GM10847 (cell line): ENCODE data around the gene SLC4A1.

Source experiments
- POLR2A ChIP-seq: IDR thresholded peaks from 2 replicates; pipeline ENCODE4 v1.6.1; 2011; ENCODE audit not compliant: insufficient read length; ENCODE audit errors: extremely low read depth

SLC4A1 gene

DNA sequence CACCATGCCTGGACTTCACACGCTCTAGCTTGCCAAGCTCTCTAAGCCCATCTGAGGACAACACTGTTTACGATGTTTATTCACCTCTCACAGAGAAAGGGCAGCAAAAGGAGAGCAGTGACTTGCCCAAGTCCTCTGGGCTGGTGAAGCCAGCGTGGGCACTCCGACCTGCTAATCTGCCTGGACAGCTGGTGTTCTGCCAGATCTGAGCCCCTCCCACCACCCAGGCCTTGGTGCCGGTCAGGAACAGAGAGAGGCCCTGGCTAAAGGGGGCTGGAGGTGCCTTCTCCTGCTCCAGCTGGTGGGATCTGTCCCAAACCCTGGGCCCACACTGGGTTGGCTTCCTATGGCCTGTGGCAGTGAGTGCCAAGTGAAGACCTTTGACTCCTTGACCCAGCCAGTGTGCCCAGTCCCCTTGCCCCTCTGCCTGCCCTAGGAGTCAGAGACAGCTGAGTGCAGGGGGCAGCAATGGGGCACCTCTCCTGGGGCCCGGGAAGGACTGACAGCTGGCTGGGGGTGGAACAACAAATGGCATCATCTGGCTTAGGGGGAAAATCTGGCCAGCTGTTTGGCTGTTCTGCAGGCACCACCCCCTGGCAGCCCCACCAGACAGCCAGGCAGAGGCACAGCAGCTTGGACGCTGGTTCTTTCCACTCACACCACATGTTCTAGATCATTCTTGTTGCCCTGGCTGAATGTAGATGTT lies 1.8 kb upstream of the SLC4A1 start:
- no peak for TF ChIP-seq POLR2A

DNA sequence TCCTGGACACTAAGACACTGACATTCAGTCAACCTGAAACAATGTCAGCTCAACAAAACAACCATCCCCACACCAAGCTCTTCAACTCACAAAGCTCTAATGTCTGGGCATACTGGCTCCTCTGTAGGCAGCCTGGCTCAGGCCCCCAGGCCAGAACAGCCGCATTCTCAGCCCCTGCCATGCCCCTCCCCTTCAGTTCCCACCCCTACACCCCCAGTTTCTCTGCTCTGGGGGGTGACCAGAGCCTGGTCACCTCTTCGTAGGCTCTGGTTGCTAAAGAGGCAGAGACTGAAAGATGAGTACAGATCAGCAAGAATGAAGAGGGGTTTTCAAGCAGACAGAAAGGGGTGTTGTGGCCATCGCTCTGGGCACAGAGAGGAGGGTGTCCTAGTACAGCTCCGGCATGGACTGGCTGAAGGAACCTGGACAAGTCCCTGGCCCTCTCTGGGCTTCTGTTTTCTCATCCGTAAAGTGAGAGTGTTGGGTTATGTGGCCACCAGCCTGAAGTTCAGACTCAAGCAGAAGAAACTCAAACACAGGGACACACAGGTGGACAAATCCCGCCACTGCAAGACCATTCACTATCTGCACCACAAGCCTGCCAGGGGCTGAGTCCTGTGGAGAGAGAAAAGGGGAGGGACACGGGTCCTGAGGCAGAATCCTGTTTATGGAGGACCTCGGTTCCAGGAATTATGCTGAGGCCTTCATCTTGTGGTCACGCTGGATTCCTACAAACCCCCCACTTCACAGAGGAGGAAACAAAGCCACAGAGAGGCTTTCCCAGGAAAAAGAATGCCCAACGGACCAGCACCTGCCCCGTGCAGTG lies 987 bp upstream of the SLC4A1 start:
- TF ChIP-seq POLR2A = no peak

DNA sequence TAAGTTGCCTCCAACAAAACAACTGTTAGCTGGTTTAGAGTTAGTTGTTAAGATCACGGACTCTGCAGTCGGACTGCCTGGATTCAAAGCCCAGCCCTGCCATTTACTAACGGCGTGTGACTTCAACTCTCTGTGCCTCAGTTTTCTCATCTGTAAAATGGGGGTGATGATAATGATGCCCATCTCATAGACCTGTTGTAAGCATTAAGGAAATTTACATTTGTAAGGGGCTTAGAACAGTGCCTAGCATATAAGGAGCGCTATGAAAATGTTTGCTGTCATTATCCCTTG lies 825 bp downstream of the SLC4A1 start:
- TF ChIP-seq POLR2A = no peak

DNA sequence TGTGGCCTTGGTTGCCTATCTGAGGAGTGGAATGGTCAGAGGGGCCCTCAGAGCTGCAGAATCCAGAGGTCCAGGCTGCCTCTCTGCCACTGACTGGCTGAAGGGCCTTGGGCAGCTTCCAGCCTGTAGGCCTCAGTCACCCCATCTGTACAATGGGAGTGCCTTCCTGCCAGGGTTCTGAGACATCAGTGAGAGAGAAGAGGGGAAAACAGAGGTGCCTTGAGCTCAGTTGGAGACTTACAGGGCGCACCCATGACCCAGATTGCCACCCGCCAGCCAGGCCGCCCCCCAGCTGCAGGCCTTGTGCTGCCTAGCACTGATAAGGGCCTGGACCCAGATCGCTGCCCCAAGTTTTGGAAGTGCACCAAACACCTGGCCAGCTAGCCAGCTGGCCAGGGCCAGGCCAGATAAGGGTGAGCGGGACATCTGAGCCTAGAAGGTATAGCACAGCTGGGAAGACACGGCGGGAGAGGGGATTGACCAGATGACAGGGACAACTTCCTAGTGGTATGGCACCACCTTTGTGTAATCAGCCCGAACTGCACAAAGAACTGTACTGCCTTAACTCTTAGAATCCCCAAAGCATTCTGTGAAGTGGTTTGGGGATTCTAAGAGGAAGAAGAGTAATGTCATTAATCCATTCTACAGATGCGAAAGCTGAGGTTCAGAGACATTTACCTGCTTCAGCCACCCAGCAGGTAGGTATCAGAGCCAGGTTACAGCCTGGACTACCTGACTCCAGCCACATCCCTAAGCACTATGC lies 1.4 kb downstream of the SLC4A1 start:
- no peak for TF ChIP-seq POLR2A

DNA sequence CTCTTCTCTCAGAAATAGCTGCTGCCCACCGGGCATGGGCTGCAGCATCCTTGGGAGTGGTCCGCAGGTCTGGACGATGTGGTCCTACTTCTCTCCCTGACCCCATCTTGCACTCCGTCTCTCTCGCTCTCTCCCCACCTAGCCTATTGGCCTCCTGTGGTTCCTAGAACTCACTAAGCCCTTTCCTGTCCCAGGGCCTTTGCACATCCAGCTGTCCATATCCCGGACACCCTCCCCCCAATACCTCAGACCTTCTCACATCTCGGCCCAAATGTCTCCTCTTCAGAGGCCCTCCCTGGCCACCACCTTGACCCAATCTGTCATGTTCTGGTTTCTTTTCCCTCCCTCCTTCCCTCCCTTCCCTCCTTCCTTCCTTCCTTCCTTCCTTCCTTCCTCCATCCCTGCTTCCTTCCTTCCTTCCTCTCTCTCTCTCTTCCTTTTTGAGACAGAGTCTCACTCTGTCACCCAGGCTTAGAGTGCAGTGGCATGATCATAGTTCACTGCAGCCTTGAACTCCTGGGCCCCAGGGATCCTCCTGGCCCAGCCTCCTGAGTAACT lies 4.5 kb downstream of the SLC4A1 start:
- no peak for TF ChIP-seq POLR2A

DNA sequence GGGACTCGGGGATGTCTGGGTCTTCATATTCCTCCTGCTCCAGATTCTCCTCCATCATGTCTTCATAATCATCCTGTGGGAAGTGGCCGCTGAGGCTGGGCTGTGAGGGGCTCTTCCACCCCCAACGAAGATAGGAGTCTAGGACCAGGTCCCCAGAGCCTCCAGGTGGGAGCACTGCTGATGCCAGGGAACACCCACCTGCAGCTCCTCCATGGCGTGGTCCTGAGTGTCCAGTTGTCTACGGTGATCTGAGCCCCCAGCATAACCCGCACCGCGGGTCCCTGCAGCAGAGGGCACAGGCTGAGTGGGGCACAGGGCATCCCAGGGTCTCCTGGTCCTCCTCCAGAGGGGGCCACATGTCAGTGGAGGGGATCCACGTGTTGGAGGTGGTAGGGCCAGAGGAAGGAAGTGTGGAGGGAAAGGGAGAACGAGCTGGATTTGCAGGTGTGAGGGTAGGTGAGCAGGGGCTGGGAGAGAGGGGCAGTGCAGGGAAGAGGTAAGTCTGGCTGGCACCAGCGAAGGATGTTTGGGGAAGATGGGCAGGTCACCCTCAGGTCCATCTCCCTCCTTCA lies 5.2 kb downstream of the SLC4A1 start:
- TF ChIP-seq POLR2A = no peak

DNA sequence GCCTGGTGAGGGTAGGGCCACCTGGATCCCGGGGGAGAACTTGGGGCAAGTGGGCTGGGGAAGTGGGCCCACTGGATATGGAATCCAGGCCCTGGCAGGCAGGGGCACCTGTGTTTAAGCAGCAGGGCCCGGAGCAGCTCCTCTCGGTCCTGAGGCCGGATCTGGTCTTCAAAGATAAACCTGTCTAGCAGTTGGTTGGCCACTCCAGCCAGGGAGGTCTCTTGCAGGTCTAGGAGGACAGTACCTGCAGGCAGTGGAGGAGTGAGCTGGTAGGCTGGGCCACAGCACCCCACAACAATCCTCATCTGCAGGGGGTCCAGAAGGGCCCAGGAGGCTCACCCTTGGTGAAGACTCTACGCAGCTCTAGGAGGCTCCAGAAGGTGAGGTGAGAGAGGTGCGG lies 7.6 kb downstream of the SLC4A1 start:
- TF ChIP-seq POLR2A = no peak

DNA sequence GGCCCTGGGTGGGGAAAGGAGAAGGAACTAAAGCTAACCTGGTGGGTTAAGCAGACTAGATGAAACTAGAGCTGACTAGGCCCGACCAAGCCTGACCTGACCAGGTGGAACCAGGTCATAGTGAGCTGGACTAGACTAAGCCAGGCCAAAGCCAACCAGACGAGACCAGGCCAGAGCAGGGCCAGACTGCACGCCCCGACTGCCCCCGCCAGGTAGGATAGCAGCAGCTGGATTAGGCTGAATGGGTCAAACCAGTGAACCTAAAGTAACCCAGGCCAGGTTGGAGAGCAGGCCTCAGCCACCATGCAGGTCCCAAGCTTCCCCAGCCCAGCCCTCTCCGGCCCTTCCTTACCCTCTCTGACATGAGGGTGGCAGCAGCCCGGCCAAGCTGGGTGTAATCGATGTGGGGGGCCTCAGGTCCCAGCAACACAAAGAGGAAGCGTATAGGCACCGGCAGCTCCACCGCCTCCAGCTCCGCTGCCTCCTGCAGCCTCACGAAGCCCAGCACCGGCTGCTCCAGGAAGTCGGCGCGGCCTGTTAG lies 9.1 kb downstream of the SLC4A1 start:
- TF ChIP-seq POLR2A = no peak

DNA sequence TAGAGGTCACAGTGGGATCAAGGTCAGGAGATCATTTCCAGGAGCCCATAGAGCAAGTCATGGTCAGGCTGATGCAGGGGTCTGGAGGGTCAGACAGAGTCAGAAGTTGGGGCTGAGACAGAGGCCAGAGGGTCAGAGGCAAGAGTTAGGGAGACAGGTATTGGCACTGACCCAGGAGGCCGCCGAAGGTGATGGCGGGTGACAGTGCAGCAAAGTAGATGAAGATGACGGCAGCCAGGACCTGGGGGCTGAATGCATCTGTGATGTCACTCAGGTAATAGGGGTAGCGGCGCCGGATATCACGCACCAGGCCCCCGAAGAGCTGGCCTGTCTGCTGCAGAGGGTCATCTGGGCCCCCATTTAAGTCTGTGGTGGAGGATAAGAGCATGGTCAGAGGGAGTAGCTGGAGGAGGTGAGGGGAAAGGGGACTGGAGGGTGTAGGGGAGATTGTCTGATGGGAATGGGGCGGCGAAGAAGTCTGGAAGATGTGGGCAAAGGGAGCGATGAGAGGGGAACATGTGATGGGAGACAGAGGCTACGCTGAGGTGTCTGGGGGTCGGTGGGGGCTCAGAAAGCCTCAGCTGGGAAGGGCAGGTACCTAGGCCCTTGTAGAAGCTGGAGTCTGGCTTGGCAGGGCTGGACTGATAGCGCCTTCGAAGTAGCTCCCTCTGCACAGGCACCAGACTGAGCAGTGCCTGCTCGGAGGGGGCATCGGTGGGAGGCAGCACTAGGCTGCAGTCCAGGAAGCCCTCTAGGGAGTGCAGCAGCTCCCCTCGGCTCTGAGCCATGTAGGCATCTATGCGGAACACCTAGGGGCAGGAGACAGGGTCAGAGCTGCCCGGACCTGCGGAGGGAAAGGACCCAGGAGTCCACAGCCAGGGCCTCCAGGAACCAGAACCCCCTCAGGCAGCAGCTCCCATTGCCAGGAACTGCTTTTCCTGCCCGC lies 9.8 kb downstream of the SLC4A1 start:
- TF ChIP-seq POLR2A = no peak

DNA sequence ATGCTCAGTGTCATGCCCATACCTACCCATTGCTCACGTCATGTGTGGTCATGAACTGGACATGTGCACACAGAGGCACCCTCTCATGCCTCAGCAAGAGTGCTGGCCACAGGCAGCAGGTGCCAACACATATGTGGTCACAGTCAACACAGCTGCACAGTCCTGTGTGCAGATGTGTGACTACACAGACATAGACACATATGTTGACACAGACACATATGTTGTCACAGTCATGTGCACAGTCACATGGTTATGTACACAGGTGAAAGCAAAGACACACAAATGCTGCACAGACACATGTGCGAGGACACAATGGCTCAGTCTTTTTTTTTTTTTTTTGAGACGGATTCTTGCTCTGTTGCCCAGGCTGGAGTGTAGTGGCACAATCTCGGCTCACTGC lies 11.3 kb downstream of the SLC4A1 start:
- TF ChIP-seq POLR2A = no peak

DNA sequence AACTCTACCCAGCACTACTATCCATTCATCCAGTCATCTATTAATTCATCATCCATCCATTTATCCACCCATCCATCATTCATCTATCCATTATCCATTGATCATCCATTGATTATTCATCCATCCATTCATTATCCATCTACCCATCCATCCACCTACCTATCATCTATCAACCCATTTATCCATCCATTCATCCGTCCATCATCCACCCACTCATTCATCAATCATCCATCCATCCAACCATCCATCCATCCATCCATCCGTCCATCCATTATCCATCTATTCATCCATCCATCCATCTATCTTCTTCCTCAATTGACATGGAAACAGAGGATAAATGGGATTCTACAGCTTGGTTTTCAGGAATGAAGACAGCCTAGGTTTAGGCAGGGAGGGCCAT lies 12.0 kb downstream of the SLC4A1 start:
- no peak for TF ChIP-seq POLR2A

DNA sequence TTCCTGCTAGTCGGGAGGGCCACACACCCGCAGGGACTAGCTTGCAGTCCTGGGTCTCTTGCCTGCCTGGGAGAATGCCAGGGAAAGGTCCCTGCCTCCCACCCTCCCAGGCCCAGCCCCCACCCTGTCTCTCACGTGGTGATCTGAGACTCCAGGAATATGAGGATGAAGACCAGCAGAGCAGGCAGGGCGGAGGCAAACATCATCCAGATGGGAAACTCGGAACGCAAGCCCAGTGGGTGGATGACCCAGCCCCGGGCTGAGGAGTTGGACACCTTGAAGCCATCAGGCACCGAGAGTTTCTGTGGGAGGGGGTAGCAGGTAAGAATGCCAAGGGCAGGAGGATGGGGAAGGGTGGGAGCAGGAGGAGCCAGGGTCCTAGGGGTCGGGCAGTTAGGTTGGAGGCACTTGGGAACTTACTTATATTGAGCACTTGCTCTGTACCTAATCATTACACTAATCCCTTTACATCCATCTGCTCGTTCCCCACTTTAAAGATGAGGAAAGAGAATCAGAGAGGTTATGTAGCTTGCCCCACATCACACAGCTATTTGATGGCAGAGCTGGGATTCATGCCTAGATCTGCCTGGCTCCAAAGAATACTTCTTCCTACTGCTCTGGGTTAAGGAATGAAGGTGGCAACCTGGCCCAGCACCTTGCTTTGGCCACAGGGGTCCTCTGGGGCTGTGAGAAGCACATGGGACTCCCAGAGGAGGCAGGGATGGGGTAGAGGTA lies 13.4 kb downstream of the SLC4A1 start:
- no peak for TF ChIP-seq POLR2A

DNA sequence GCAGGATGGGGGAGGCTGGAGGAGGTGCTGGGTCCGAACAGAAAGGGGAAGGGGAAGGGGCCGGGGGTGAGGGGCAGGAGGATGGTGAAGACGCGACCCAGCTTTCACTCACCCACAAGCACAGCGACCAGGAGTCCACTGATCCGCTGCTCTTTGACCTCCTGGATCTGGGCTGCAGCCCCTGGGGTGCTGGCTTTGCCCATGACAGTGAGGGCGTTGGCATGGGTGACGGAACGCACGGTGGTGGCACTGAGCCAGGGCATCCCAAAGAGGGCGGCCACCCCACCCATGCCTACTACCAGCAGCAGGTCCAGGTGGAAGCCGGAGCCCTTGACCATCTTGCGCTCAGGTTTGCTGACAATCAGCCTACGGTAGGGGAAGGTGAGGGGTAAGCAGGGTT lies 14.9 kb downstream of the SLC4A1 start:
- TF ChIP-seq POLR2A = no peak
